HL-60 (cell line): Measurements from ENCODE around the gene ST7.
"Not testable (repeated sequence)": the region's sequence is repeated elsewhere in the genome, so short reads cannot be mapped to it uniquely, and the experiment has no call there.

Experiments used
- DNase-seq, 2 experiments: peaks; one replicate each; pipeline ENCODE4 v3.0.0-alpha.2; 2010 to 2020; ENCODE audit warnings: low read depth in 1 of 2, low spot score in 1 of 2
- H3K27ac ChIP-seq: fragments of 250-450 bp; sonication (Bioruptor Pico); replicated peaks from 2 replicates; pipeline ENCODE4 v1.5.1; 2020; ENCODE audit warnings: mild to moderate bottlenecking, moderate library complexity
- H3K27me3 ChIP-seq: fragments of 250-450 bp; sonication (Bioruptor Pico); 2 replicates; pipeline ENCODE4 v1.5.1; 2021; ENCODE audit warnings: mild to moderate bottlenecking, moderate library complexity; ENCODE audit not compliant: insufficient read depth, poor library complexity, severe bottlenecking
- H3K4me3 ChIP-seq: replicated peaks from 2 replicates; pipeline ENCODE4 v1.5.1; 2011; ENCODE audit warnings: mild to moderate bottlenecking, control low read depth, low read length; ENCODE audit not compliant: insufficient read depth
- GABPA ChIP-seq: IDR thresholded peaks from 2 replicates; pipeline ENCODE4 v1.6.1; 2012; ENCODE audit warnings: low read depth
- POLR2AphosphoS5 ChIP-seq: IDR thresholded peaks from 2 replicates; pipeline ENCODE4 v1.6.1; 2012; ENCODE audit warnings: low read depth
- REST ChIP-seq: IDR thresholded peaks from 2 replicates; pipeline ENCODE4 v1.6.1; 2012; ENCODE audit warnings: low read depth; ENCODE audit not compliant: insufficient replicate concordance
- SPI1 ChIP-seq: IDR thresholded peaks from 2 replicates; pipeline ENCODE4 v1.6.1; 2012; ENCODE audit warnings: low read depth, mild to moderate bottlenecking, borderline replicate concordance
- TF ChIP-seq, protein P1 (sequence below): IDR thresholded peaks from one replicate; pipeline ENCODE4 v1.5.1; 2011; ENCODE audit warnings: low read length, control low read depth, inconsistent platforms; ENCODE audit not compliant: insufficient read depth

Gene ST7

DNA sequence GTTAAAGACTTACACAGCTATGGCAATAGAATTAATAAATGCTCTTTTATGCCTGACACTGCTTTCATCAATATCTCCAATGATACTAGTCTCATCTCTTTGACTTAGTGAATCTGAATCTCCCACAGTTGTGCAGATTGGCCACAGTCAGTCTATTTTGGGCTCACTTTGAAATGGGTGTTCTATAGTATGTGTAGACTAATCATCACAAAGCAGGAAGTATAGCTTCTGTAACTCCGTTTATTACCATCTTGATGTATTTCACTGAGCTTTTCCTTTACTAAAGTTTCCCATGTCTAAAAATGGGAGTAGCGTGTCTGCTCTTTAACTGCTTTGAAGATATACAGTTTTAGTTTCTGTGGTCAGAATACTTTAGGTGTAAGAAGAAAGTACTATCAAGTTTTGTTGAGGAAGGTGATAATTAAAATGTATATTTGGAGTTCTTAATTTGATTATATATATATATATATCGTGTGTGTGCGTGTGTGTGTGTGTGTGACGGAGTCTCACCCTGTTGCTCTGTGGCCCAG lies 70.1 kb downstream of the ST7 start:
- DNase-seq: no peak
- Histone ChIP-seq H3K27me3 (no peaks in the 10 kb centered on the region), H3K27ac (no peak overlapping the region), H3K4me3 (no peak overlapping the region)
- TF ChIP-seq, protein P1, sequence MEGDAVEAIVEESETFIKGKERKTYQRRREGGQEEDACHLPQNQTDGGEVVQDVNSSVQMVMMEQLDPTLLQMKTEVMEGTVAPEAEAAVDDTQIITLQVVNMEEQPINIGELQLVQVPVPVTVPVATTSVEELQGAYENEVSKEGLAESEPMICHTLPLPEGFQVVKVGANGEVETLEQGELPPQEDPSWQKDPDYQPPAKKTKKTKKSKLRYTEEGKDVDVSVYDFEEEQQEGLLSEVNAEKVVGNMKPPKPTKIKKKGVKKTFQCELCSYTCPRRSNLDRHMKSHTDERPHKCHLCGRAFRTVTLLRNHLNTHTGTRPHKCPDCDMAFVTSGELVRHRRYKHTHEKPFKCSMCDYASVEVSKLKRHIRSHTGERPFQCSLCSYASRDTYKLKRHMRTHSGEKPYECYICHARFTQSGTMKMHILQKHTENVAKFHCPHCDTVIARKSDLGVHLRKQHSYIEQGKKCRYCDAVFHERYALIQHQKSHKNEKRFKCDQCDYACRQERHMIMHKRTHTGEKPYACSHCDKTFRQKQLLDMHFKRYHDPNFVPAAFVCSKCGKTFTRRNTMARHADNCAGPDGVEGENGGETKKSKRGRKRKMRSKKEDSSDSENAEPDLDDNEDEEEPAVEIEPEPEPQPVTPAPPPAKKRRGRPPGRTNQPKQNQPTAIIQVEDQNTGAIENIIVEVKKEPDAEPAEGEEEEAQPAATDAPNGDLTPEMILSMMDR: no peak
- TF ChIP-seq SPI1 (no peak), POLR2AphosphoS5 (no peak), REST (no peak), GABPA (no peak)

DNA sequence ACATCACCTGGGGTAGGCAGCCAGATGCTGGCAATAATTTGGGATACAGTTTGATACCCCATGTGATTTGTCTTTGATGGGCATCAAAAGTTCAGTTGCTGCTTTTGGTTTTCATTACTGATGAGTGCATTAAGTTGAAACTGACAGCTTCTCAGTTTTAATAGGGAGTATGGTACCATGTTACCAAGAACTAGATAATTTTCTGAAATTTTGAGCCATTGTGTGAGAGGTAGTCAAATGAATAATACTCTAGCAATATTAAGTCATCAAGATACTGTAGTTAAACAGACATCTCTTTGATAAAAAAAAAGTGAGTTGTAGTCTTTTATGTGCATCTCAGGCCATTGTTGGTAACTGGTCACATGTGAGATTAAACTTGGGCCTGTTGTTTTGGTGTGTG lies 71.5 kb downstream of the ST7 start:
- no peak overlapping the region for H3K27ac ChIP-seq

GRCh38 chr7:117025891-117026290 lies 72.6 kb downstream of the ST7 start:
- TF ChIP-seq GABPA: no peak
- no peak for TF ChIP-seq POLR2AphosphoS5
- TF ChIP-seq SPI1: no peak
- no peak for TF ChIP-seq REST
- TF ChIP-seq, protein P1: no peak
- H3K27me3 ChIP-seq: no peaks in the 10 kb centered on the region
- no peak overlapping the region for H3K4me3 ChIP-seq
- DNase-seq: no peak
- H3K27ac ChIP-seq: no peak overlapping the region

More for the DNA sequence above, 71.5 kb downstream of the ST7 start:
- TF ChIP-seq, protein P1: no peak
- TF ChIP-seq GABPA (no peak), SPI1 (no peak), REST (no peak), POLR2AphosphoS5 (no peak)
- DNase-seq: no peak
- H3K27me3 ChIP-seq: no peaks in the 10 kb centered on the region
- H3K4me3 ChIP-seq: no peak overlapping the region

- not testable (repeated sequence) for H3K4me3 ChIP-seq, DNase-seq, H3K27me3 ChIP-seq, H3K27ac ChIP-seq
These were observed 77.0 kb downstream of the ST7 start for GRCh38 chr7:117030346-117030745.

GRCh38 chr7:117030793-117031192 lies 77.5 kb downstream of the ST7 start:
- H3K27me3 ChIP-seq, H3K27ac ChIP-seq, DNase-seq, H3K4me3 ChIP-seq: not testable (repeated sequence)
